ENCODE results near the gene RALGAPB.

- TF ChIP-seq POLR2A (IDR thresholded peaks at IDR 0.05; ENCODE audit: low read depth, low read length) (no peak), POLR2AphosphoS5 (IDR thresholded peaks at IDR 0.05; ENCODE audit: low read depth, low read length) (no peak), TAF1 (IDR thresholded peaks at IDR 0.05; ENCODE audit: borderline replicate concordance, low read depth, low read length) (no peak)
Measured at GRCh38 chr20:38584099-38584763, 111.6 kb downstream of the RALGAPB start.
